Measurements from ENCODE around the gene RANBP17.
"Not testable (repeated sequence)": the region's sequence is repeated elsewhere in the genome, so short reads cannot be mapped to it uniquely, and the experiment has no call there.

Gene RANBP17

GRCh38 chr5:170870390-170870789 is 8.6 kb downstream of the RANBP17 start:
- not testable (repeated sequence) for DNase-seq

- DNase-seq: no peak
Observed at GRCh38 chr5:170874017-170874416, 12.2 kb downstream of the RANBP17 start.

DNA sequence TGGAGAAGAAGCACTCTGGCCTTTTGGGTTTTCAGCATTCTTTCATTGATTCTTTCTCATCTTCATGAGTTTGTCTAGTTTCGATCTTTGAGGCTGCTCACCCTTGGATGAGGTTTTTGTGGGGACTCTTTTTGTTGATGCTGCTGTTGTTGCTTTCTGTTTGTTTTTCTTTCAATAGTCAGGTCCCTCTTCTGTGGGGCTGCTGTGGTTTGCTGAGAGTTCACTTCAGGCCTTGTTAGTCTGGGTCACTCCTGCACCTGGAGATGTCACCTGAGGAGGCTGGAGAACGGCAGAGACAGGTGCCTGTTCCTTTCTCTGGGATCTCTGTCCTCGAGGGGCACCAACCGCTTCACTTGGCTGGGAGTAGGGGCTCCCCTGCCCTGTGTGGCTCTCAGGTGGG is 14.0 kb downstream of the RANBP17 start:
- DNase-seq: no peak

- no peak for DNase-seq
Observed at GRCh38 chr5:170880084-170880483, 18.3 kb downstream of the RANBP17 start.

DNA sequence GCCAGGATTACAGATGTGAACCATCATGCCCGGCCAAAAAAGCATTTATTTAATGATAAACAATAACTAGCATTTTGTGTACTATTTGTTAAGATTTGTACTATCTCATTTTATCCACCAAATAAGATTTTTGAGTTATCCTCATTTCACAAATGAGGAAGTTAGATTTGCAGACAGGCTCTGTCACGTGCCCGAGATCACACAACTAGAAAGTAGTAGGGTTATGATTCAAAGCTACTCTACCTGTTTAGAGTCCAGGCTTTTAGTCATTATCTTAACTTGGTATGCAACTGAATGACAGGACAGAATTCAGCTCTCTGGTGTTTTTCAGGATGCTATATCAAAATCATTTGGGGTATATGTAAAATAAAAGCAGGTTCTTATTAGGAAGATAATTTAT is 20.5 kb downstream of the RANBP17 start:
- DNase-seq: no peak

DNA sequence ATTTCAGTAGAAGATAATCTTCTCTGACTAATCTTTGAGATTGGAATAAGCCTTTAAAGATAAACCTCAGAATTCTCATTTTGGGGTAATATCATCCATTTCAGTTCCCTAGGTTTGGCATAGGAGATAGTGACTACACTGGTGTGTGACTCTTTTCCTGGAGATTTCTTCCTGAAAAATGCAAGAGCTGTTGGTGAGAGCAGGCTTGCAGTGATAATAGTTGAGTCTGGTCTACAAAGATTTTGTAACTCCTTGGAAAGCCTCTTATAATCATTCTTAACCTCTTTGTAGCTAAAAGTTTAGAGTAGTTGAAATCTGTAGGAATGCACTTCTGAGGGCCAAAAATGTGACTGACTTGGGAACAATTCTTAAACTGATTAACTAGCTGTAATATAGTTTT is 23.4 kb downstream of the RANBP17 start:
- DNase-seq: no peak

GRCh38 chr5:170885809-170886208 is 24.0 kb downstream of the RANBP17 start:
- no peak for DNase-seq

- no peak for DNase-seq
Observed at GRCh38 chr5:170886210-170886894, 24.5 kb downstream of the RANBP17 start.

DNA sequence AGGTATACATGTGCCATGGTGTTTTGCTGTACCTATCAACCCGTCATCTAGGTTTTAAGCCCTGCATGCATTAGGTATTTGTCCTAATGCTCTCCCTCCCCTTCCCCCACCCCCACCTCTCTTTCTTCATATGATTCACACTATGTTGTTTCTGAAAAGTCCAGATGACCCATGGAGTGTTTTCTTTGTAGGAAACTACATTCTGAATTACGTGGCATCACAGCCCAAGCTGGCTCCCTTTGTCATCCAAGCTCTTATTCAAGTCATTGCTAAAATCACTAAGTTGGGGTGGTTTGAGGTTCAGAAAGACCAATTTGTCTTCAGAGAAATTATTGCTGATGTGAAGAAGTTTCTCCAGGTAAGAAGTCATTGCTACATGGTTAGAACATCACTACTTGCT is 30.4 kb downstream of the RANBP17 start:
- no peak for DNase-seq

- DNase-seq: no peak
Observed at GRCh38 chr5:170894665-170895064, 32.8 kb downstream of the RANBP17 start.

- DNase-seq: no peak
Observed at GRCh38 chr5:170896779-170897178, 35.0 kb downstream of the RANBP17 start.

DNA sequence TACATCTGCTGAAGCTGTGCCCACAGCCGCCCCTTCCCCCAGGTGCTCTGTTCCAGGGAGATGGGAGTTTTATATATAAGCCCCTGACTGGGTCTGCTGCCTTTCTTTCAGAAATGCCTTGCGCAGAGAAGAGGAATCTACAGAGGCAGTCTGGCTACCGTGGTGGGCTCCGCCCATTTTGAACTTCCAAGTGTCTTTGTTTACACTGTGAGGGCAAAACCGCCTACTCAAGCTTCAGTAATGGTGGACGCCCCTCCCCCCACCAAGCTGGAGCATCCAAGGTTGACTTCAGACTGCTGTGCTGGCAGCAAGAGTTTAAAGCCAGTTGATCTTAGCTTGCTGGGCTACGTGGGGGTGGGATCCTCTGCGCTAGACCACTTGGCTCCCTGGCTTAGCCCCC is 41.3 kb downstream of the RANBP17 start:
- DNase-seq: no peak

- DNase-seq: no peak
Observed at GRCh38 chr5:170907758-170908157, 45.9 kb downstream of the RANBP17 start.

DNA sequence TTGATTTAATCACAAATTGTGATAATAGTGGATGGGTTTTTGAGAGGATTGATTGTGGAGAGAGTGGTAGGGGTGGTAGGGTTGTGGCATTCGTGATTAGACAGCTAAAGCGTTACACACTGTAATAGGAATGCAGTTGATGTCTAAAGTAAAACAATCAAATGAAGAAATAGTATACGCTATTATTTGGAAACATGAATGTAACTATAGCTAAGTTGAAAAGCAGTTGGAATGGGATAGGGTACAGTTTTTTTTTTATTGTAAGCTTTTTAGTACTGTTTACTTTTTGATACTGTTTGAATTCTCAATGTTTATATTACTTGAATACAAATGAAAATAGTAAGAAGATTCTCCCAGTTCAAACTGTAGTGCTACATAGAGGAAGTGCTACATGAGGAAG is 51.8 kb downstream of the RANBP17 start:
- no peak for DNase-seq

DNA sequence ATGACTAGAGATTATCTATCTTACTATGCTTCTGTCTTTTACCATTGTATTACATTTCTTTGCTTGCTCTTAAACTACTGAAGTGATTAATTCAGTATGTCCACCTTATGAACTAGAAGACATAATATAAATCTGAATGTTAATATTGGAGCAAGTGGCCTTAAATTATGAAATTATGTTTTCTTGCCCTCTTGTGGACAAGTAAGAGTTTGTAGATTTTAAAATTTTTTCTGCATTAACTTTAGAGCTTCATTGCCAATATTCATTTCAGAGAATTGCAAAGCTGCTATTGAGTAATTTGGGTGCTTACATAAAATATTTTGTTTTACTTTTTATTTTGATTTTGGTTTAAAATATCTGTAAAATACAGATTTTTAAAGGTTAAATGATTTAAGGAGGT is 55.3 kb downstream of the RANBP17 start:
- no peak for DNase-seq

- no peak for DNase-seq
Observed at GRCh38 chr5:170920196-170920595, 58.4 kb downstream of the RANBP17 start.

- DNase-seq: not testable (repeated sequence)
Observed at GRCh38 chr5:170922331-170922730, 60.5 kb downstream of the RANBP17 start.

DNA sequence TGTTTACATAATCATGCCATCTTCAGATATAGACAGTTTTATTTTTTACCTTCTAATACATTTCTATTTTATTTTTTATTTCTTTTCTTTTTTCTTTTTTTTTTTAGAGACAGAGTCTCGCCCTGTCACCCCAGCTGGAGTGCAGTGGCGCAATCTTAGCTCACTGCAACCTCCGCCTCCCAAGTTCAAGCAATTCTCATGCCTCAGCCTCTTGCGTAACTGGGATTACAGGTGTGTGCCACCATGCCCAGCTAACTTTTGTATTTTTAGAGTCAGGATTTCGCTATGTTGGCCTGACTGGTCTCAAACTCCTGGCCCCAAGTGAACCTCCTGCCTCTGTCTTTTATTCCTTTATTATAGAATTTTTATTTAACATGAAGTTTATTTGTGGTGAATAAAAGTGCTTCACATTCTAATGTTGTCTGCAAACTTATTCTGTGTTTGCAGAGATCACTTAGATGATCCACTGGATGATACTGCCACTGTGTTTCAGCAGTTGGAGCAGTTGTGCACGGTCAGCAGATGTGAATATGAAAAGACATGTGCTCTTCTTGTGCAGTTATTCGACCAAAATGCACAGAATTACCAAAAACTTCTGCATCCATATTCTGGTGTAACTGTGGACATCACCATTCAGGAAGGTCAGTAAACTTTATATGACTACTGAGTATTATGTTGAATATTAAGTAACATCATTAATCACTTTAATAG is 62.2 kb downstream of the RANBP17 start:
- DNase-seq: no peak

DNA sequence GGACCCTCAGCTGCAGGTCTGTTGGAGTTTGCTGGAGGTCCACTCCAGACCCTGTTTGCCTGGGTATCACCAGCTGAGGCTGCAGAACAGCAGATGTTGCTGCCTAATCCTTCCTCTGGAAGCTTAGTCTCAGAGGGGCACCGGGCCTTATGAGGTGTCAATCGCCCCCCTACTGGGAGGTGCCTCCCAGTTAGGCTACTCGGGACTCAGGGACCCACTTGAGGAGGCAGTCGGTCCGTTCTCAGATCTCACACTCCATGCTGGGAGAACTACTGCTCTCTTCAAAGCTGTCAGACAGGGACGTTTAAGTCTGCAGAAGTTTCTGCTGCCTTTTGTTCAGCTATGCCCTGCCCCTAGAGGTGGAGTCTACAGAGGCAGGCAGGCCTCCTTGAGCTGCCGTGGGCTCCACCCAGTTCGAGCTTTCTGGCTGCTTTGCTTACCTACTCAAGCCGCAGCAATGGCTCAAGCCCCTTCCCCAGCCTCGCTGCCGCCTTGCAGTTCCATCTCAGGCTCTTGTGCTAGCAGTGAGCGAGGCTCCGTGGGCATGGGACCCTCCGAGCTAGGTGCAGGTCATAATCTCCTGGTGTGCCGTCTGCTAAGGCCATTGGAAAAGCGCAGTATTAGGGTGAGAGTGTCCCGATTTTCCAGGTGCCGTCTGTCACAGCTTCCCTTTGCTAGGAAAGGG is 73.9 kb downstream of the RANBP17 start:
- not testable (repeated sequence) for DNase-seq

GRCh38 chr5:170937072-170937471 is 75.3 kb downstream of the RANBP17 start:
- no peak for DNase-seq

DNA sequence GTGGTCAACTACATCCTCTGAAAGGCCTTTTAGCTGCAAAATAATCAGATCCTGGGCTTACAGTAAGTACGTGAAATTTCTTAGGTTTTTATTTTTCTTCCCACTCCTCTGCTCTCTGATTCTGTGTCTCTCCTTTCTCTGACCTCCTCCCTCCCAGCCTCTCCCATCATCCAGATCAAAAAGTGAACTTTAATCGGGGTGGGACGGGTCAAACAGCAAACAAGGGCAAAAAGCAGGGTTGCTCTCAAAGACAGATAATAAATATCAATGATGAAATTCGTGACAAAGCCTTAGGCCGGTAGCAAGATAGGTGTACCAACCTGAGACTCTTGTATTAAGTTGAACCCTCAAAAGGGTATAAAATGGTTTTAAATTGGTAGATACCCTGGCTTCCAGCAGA is 76.1 kb downstream of the RANBP17 start:
- no peak for DNase-seq

GRCh38 chr5:170939178-170939577 is 77.4 kb downstream of the RANBP17 start:
- no peak for DNase-seq

DNA sequence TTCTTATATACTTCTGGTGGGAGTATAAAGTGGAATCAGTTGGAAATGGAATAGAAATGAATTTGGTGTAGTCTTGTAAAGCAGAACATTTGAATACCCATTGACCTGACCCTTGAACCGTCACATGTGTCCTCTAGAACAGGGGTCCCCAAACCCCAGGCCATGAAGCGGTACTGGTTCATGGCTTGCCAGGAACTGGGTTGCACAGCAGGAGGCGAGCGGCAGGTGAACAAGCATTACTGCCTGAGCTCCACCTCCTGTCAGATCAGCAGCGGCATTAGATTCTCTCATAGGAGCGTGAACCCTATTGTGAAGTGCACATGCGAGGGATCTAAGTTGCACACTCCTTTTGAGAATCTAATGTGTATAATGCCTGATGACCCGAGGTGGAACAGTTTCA is 80.0 kb downstream of the RANBP17 start:
- no peak for DNase-seq

DNA sequence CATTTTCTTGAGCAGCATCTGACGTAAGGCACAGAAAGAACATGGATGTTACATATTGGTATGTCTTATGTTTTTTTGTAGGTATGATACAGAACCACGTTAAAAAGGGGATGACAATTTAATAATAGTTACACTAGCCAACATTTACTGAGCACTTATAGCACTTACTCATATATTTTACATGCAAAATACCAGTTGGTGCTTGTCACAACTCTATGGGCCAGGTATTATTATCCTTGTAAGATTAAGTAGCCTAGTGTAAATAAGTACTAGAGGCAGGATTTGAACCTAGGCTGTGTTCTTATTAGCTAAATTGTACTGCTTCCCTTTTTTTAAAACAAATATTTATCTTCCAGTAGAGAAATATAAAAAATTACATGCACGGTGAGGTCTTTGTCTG is 83.5 kb downstream of the RANBP17 start:
- DNase-seq: no peak

Data from CD4-positive, alpha-beta T cell treated with Interleukin-17A for 1 hour (primary cell).